Activated T-helper 2 cell treated with anti-CD3 and anti-CD28 coated beads, Interferon-gamma antibody, Interleukin-2, Interleukin-4, amounts not matched to agents 10 μg/mL and 5 μg/mL and 100 μg/mL, durations not matched to agents 14 hours and 24 hours and 36 hours (primary cell): ENCODE measurements around the gene PTCD2. TPM values are rescaled to one million over a fixed set of nuclear protein-coding genes. Genes with fewer than 3 reads are reported as not detected.
A peak's percentile ranks its signal among the peaks of the same experiment; 100 is the strongest.

Experiments
- DNase-seq: peaks from one replicate; pipeline ENCODE4 v3.0.0; 2021; ENCODE audit warnings: low spot score
- H3K27ac Mint-ChIP-seq: one replicate; pipeline ENCODE4 v1.8.0; 2021; ENCODE audit warnings: mixed read lengths
- H3K27me3 Mint-ChIP-seq: one replicate; pipeline ENCODE4 v1.8.0; 2021; ENCODE audit warnings: low read depth, mixed read lengths
- H3K36me3 Mint-ChIP-seq: one replicate; pipeline ENCODE4 v1.8.0; 2021; ENCODE audit warnings: low read depth, mixed read lengths
- H3K4me1 Mint-ChIP-seq: one replicate; pipeline ENCODE4 v1.8.0; 2021; ENCODE audit warnings: low read depth, mixed read lengths
- H3K4me3 Mint-ChIP-seq: one replicate; pipeline ENCODE4 v1.8.0; 2021; ENCODE audit warnings: low read depth, mild to moderate bottlenecking, moderate library complexity, mixed read lengths
- H3K9me3 Mint-ChIP-seq: one replicate; pipeline ENCODE4 v1.8.0; 2021; ENCODE audit warnings: mixed read lengths
- intact Hi-C: fragments of 100-400 bp; cut with micrococcal nuclease; formaldehyde crosslinking; loops from one replicate; pipeline ENCODE4 v1.15.1; 2023
- total RNA-seq: library from RNA; stranded (reverse); gene quantifications from 2 replicates; pipeline ENCODE4 v1.2.3, GENCODE V29; 2022

The PTCD2 gene
- total RNA-seq, 1 donor from 2014 or later = 16.8 TPM

DNA sequence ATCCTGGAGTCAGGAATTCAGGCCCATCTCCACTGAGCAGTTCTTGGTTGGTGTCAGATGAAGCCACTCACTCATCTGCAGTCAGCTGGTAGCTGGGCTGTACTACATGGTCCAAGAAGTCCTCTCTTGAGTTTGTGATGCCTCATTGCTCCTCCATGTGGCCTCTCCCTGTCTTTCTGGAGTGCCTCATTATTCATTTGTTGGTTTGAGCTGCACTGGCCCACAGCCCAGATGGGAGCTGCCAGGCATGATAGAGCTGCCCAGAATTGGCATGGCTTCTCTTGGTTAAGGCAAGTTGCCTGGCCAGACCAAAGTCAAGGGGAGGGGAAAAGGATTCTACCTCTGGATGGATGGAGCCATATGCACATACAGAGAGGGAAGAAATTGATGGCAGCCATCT, 8.0 kb downstream of the PTCD2 start:
- H3K27ac Mint-ChIP-seq = no peak overlapping the region
- intact Hi-C loops = no loop called here
- no peak for DNase-seq
- no peak overlapping the region for H3K4me3 Mint-ChIP-seq
- peaks cover 67% of the 10 kb centered on the region for H3K36me3 Mint-ChIP-seq
- no peaks in the 10 kb centered on the region for H3K27me3 Mint-ChIP-seq
- peaks cover 13% of the 10 kb centered on the region for H3K4me1 Mint-ChIP-seq
- no peaks in the 10 kb centered on the region for H3K9me3 Mint-ChIP-seq

DNA sequence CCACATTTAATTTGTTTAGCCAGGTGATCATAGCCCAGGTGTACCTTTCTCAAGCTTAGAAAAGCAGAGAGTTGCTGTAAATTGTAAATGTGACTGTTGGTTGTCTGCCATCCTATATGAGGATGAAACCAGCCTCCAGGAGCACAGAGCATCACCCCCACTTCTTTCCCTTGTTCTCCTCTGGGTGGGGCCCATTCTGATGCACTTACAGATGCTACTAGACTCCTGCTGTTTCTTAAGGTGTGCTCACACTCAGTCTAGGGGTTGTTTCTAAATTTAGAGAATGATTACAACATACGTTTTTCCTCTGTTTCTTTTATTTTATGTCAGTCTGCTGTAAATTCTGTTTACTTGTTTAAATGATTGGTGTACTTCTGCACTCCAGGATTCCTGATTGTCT, 10.5 kb downstream of the PTCD2 start:
- H3K4me3 Mint-ChIP-seq = no peak overlapping the region
- intact Hi-C loops = no loop called here
- peaks cover 54% of the 10 kb centered on the region for H3K36me3 Mint-ChIP-seq
- no peak overlapping the region for H3K27ac Mint-ChIP-seq
- H3K27me3 Mint-ChIP-seq = no peaks in the 10 kb centered on the region
- H3K9me3 Mint-ChIP-seq = no peaks in the 10 kb centered on the region
- H3K4me1 Mint-ChIP-seq = peaks cover under 1% of the 10 kb centered on the region
- no peak for DNase-seq

DNA sequence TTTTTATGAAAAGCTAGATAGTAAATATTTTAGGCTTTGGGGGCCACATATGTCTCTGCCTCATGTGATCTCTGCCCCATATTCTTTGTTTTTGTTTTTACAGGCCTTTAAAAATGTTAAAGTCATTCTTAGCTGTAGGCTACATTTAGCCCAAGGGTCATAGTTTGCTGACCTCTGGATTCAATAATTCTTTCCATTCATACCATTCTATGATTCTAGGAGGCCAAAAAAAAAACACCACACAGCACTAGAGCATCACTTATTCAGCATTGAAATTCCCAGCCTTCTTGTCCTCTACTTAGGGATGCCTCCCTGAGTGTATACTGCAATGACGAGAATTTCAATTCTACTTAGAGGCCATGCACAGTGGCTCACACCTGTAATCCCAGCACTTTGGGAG, 17.0 kb downstream of the PTCD2 start:
- Mint-ChIP-seq H3K4me1 (peaks cover 3% of the 10 kb centered on the region), H3K4me3 (no peak overlapping the region), H3K9me3 (no peaks in the 10 kb centered on the region), H3K27ac (no peak overlapping the region), H3K36me3 (peaks cover 47% of the 10 kb centered on the region), H3K27me3 (no peaks in the 10 kb centered on the region)
- intact Hi-C loops = no loop called here
- DNase-seq = no peak

DNA sequence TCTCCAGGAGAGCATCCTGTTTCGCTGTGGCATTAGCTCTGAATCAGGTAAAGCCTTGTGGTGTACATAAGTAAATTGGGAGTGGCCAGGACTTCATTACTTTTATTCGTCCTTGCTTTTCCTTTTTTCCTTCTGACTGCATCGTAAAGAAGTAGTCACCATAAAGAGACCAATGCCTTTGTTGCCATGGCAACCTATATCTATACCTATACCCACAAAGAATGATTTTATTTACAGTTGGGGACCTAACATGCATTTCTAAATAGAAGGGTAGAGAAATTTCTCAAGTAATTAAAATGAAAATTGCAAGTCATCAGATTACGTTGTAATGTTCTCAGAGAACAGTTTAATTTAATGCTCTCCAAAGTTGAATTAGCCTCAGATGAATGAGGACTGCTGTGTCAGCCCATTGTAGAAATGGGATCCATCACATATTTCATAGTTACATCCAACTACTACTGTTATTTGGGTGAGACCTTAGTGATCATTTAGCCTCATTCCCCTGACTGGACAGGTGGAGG, 18.6 kb downstream of the PTCD2 start:
- no peak overlapping the region for H3K4me3 Mint-ChIP-seq
- no peaks in the 10 kb centered on the region for H3K9me3 Mint-ChIP-seq
- peaks cover 3% of the 10 kb centered on the region for H3K4me1 Mint-ChIP-seq
- H3K27me3 Mint-ChIP-seq = no peaks in the 10 kb centered on the region
- peaks cover 57% of the 10 kb centered on the region for H3K36me3 Mint-ChIP-seq
- no peak overlapping the region for H3K27ac Mint-ChIP-seq
- DNase-seq = no peak
- intact Hi-C loops = no loop called here

DNA sequence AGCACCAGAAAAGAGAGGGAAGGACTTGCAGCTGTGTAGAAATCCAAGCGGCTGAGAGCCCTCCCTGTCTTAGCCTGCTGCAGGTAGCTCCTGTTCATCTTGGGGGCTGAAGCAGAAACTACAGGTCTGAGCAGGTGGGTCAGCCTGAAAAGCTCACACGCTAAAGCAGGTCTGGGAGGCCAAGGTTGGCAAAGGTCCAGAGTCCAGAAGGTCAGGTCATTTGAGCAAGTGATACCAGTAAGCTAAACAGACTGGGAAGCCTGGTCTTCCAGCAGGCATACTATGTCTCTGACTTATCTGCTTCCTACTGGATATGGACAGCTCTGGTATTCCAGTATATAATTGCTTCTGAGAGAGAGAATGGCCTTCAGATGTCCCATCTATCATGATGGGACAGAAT, 26.2 kb downstream of the PTCD2 start:
- no peak for DNase-seq
- intact Hi-C loops = no loop called here
- H3K27me3 Mint-ChIP-seq = no peaks in the 10 kb centered on the region
- no peak overlapping the region for H3K4me3 Mint-ChIP-seq
- H3K4me1 Mint-ChIP-seq = peaks cover 44% of the 10 kb centered on the region
- peaks cover 53% of the 10 kb centered on the region for H3K36me3 Mint-ChIP-seq
- H3K27ac Mint-ChIP-seq = peak overlapping the region; percentile 60
- H3K9me3 Mint-ChIP-seq = peaks cover 4% of the 10 kb centered on the region

DNA sequence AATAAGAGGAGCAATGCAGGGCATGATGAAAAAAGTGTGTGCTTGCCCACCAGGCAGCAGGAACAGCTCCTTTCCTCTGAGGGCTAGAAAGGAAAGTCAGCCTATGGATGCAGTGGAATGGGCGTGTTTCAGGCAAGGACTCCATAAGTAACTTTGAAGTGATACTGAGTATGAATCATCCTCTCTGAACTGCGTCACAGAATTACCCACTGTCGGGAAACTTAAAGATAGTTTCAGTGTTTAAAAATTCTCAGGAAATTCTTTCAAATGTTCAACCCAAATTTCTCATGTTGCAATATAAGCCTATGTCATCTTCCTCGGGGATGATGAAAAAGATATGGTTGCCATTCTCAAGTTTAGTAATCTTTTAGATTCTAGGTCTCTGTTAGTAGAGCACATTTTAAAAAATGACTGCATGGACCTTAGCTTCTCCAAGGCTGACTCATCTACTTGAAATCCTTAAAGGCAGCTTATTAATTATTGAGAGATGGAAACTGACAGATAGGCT, 27.7 kb downstream of the PTCD2 start:
- intact Hi-C loops = loop anchor here (1.0 to 2.0 kb wide), 5 partner anchors 19 to 209 kb away; partner anchors contain the start of genes MRPS27 and PTCD2
- peak overlapping the region; percentile 88 for H3K27ac Mint-ChIP-seq
- no peaks in the 10 kb centered on the region for H3K27me3 Mint-ChIP-seq
- H3K36me3 Mint-ChIP-seq = peaks cover 57% of the 10 kb centered on the region
- peaks cover 47% of the 10 kb centered on the region for H3K4me1 Mint-ChIP-seq
- H3K9me3 Mint-ChIP-seq = peaks cover 4% of the 10 kb centered on the region
- H3K4me3 Mint-ChIP-seq = no peak overlapping the region
- no peak for DNase-seq

DNA sequence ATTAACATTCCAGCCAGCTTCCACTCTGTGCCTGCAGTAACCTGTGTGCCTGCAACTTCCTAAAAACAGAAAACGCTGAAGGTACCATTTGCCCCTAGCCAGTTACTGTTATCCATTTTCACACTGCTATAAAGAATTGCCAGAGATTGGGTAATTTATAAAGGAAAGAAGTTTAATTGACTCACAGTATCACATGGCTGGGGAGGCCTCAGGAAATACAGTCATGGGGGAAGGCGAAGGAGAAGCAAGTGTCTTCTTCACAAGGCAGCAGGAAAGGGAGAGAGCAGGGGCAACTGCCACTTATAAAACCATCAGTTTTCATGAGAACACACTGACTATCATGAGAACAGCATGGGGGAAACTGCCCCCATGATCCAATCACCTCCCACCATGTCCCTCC, 31.2 kb downstream of the PTCD2 start:
- Mint-ChIP-seq H3K4me1 (peaks cover 48% of the 10 kb centered on the region), H3K36me3 (peaks cover 44% of the 10 kb centered on the region), H3K27ac (no peak overlapping the region), H3K9me3 (peaks cover 4% of the 10 kb centered on the region), H3K4me3 (no peak overlapping the region), H3K27me3 (no peaks in the 10 kb centered on the region)
- intact Hi-C loops = no loop called here
- no peak for DNase-seq

DNA sequence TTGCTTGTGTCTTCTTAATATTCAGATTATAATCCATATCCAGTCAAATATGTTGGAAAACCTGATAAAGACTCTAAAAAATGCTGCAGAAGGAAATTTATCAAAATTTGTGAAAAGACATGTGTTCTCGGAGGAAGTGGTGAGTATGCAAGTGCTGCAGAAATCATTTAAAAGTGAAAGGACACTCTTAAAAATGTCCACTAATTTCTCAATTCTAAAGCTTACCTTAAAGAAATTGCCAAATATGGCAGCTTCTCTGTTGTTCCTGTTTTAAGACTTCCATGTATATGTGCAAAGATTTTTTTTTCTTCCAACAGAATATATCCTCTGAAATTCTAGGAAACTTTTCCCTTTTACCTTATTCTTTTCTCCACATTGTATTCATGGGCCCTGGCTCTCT, 32.4 kb downstream of the PTCD2 start:
- no peaks in the 10 kb centered on the region for H3K27me3 Mint-ChIP-seq
- H3K36me3 Mint-ChIP-seq = peaks cover 39% of the 10 kb centered on the region
- peaks cover 4% of the 10 kb centered on the region for H3K9me3 Mint-ChIP-seq
- no peak for DNase-seq
- H3K27ac Mint-ChIP-seq = no peak overlapping the region
- intact Hi-C loops = no loop called here
- H3K4me3 Mint-ChIP-seq = no peak overlapping the region
- H3K4me1 Mint-ChIP-seq = peaks cover 37% of the 10 kb centered on the region

DNA sequence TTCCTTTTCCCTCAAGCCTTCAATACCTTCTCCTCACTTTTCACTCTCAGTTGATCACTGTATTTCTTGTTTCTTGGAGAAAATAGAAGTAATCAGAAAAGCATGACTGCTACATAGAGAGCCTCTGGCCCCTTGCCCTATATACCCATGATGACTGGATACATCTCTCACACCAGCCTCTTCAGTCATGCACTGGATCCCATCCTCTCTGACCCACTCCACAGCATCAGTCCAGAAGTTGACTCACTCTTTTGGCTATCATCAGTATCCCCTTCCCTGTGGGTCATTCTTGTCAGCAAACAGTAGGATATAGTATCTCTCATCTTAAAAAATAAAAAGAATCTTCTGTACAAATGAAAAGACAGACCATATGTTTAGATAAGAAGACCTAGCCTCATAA, 32.9 kb downstream of the PTCD2 start:
- DNase-seq = no peak
- Mint-ChIP-seq H3K27ac (no peak overlapping the region), H3K9me3 (peaks cover 4% of the 10 kb centered on the region), H3K27me3 (no peaks in the 10 kb centered on the region), H3K4me1 (peaks cover 35% of the 10 kb centered on the region), H3K36me3 (peaks cover 39% of the 10 kb centered on the region), H3K4me3 (no peak overlapping the region)
- intact Hi-C loops = no loop called here

DNA sequence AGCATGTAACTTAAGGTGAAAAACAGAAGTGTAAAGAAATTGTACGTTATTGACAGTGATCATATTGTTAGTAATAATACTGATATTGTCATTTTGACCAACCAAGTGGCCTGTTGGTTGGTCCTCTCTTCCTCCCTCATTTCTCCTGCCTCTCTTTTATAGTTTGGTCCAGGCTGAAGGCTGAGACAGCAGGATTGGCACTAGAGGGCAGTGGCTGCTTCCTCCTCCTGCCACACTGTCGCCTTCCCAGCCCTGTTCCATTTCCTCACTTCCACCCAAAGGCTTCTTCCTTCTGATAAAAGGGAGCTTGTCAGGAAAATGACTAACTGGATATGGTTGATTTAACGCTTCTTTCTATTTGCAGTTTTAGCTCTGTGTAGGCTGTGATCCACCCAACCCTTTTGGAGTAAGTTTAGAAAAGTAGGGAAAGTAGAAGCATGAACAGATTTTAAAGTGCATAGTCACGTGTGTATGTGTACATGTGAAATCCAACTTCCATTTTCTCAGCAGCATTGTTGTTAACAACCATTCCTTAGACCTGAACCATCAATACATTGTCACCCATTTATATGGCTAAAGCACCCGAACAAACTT, 35.6 kb downstream of the PTCD2 start:
- no peak for DNase-seq

DNA sequence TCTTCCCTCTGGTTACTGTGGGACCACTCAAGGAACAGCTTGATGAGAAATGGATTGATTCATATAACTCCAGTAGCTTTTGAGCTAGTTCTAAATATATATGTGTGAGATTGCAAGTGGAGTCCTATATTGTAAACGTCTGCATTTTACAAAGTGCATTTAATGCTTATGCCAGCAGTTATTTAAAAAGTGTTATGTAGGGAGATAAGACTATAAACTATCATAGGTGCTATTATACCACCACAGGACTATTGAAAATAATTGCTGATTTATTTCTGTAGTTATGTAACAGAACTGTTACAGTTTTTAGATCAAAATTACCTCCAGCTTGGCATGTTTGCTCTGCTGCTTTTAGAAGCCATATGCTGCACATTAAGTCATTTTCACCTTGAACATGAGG, 36.2 kb downstream of the PTCD2 start:
- H3K4me3 Mint-ChIP-seq = no peak overlapping the region
- intact Hi-C loops = no loop called here
- no peak overlapping the region for H3K27ac Mint-ChIP-seq
- H3K4me1 Mint-ChIP-seq = peaks cover 10% of the 10 kb centered on the region
- H3K27me3 Mint-ChIP-seq = no peaks in the 10 kb centered on the region
- H3K36me3 Mint-ChIP-seq = peaks cover 51% of the 10 kb centered on the region
- H3K9me3 Mint-ChIP-seq = no peaks in the 10 kb centered on the region
- no peak for DNase-seq

More for the DNA sequence above, 35.6 kb downstream of the PTCD2 start:
- Mint-ChIP-seq H3K4me1 (peaks cover 14% of the 10 kb centered on the region), H3K36me3 (peaks cover 51% of the 10 kb centered on the region), H3K27me3 (no peaks in the 10 kb centered on the region), H3K9me3 (peaks cover 4% of the 10 kb centered on the region), H3K27ac (no peak overlapping the region), H3K4me3 (no peak overlapping the region)
- intact Hi-C loops = no loop called here

DNA sequence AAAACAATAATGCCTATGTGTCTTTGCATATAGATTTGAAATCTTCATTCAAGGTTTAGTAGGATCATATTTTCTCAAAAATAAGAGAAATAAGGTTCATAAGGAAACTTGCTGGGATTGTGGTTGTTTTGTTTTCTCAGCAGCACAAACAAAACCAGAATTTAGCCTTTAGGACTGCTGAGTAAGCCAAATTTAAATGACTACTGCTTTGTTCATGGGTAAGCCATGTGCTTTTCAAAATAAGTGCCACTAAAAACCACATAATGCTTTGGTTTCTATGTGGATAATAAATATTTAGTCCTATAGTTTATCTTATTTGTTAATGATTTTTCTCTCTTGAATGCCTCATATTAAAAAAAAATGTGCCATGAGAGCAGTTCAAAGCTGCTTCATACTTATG, 38.8 kb downstream of the PTCD2 start:
- H3K27ac Mint-ChIP-seq = no peak overlapping the region
- H3K4me3 Mint-ChIP-seq = no peak overlapping the region
- no peaks in the 10 kb centered on the region for H3K27me3 Mint-ChIP-seq
- DNase-seq = no peak
- peaks cover 50% of the 10 kb centered on the region for H3K36me3 Mint-ChIP-seq
- H3K9me3 Mint-ChIP-seq = no peaks in the 10 kb centered on the region
- intact Hi-C loops = no loop called here
- peaks cover 9% of the 10 kb centered on the region for H3K4me1 Mint-ChIP-seq

DNA sequence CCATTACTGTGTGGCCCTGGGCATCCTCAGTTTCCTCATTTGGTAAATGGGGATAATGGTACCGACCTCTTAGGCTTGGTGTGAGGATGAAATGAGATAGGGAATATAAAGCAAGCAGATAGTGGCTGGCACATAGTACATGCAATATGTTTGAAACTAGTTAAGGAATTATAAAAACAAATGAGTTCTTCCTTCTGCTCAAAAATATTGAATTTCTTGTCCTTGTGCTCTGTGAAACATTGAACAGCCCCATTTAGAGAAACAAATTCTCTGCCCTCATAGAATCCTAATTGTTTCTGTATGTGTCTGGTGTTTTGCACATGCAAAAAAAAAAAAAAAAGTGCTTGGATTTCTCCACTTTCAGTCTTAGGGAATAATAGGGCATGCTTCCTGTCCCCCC, 39.7 kb downstream of the PTCD2 start:
- Mint-ChIP-seq H3K4me3 (no peak overlapping the region), H3K27ac (no peak overlapping the region), H3K36me3 (peaks cover 52% of the 10 kb centered on the region), H3K27me3 (no peaks in the 10 kb centered on the region), H3K9me3 (no peaks in the 10 kb centered on the region), H3K4me1 (peaks cover 12% of the 10 kb centered on the region)
- no peak for DNase-seq
- intact Hi-C loops = no loop called here
